SK-N-SH (cell line): Measurements from ENCODE around the gene BRIX1. TPM values are rescaled to one million over a fixed set of nuclear protein-coding genes. Genes with fewer than 3 reads are reported as not detected.

Experiments used
- CTCF ChIA-PET: fragments of 300-600, 350-600 bp; formaldehyde crosslinking; extraction: SDS; loops from one replicate; lab custom pipeline; 2021; lab: Yijun Ruan, JAX
- POLR2A ChIA-PET: fragments of 350-600 bp; sonication (Branson Sonifier 250); formaldehyde crosslinking; extraction: SDS; loops from one replicate; lab custom pipeline; 2020; ENCODE audit warnings: antibody characterized with exemption, inconsistent platforms; lab: Yijun Ruan, JAX
- DNase-seq: peaks from one replicate; pipeline ENCODE4 v3.0.0; 2012
- H2AFZ ChIP-seq: fragments of 200-600 bp; sonication (generic); 2 replicates; pipeline ENCODE4 v1.8.1; 2016; ENCODE audit warnings: antibody characterized with exemption, mild to moderate bottlenecking, low read depth
- H3F3A ChIP-seq: fragments of 200-600 bp; sonication (generic); replicated peaks from 2 replicates; pipeline ENCODE3; 2016; ENCODE audit warnings: antibody characterized with exemption, mild to moderate bottlenecking; ENCODE audit not compliant: insufficient read depth
- H3K27ac ChIP-seq, 2 experiments: fragments of 200-500 bp in 1 of 2; fragments of 200-600 bp in 1 of 2; sonication (Bioruptor generic) in 1 of 2; sonication (generic), shearing (Covaris generic) in 1 of 2; 2 replicates each; pipeline versions ENCODE4 v1.5.1 to v1.6.1; 2014 to 2016; ENCODE audit warnings: low read depth in 2 of 2, inconsistent platforms in 1 of 2, low read length in 1 of 2, mild to moderate bottlenecking in 1 of 2, mixed read lengths in 1 of 2
- H3K27me3 ChIP-seq: fragments of 200-600 bp; sonication (generic), shearing (Covaris generic); 2 replicates; pipeline ENCODE4 v1.6.1; 2016; ENCODE audit warnings: mixed run types; ENCODE audit not compliant: insufficient read depth
- H3K36me3 ChIP-seq, 2 experiments: fragments of 200-500 bp in 1 of 2; fragments of 200-600 bp in 1 of 2; sonication (Bioruptor generic) in 1 of 2; sonication (generic) in 1 of 2; replicated peaks in 1 of 2; 2 replicates each; pipeline versions ENCODE3 to v1.5.1; 2014 to 2016; ENCODE audit warnings: low read length in 1 of 2, mild to moderate bottlenecking in 1 of 2; ENCODE audit not compliant: insufficient read depth in 2 of 2, control insufficient read depth in 1 of 2
- H3K4me1 ChIP-seq, 2 experiments: fragments of 200-500 bp in 1 of 2; fragments of 200-600 bp in 1 of 2; sonication (Bioruptor generic) in 1 of 2; sonication (generic), shearing (Covaris generic) in 1 of 2; 2 replicates each; pipeline versions ENCODE4 v1.5.1 to v1.6.1; 2014 to 2016; ENCODE audit warnings: low read depth in 1 of 2, low read length in 1 of 2, mixed run types in 1 of 2; ENCODE audit not compliant: insufficient read depth in 2 of 2, control insufficient read depth in 1 of 2
- H3K4me2 ChIP-seq: fragments of 200-600 bp; sonication (generic), shearing (Covaris generic); 2 replicates; pipeline ENCODE4 v1.6.1; 2017; ENCODE audit warnings: mixed run types
- H3K4me3 ChIP-seq, 2 experiments: fragments of 200-500 bp in 1 of 2; fragments of 200-600 bp in 1 of 2; sonication (Bioruptor generic) in 1 of 2; sonication (generic), shearing (Covaris generic) in 1 of 2; 2 replicates each; pipeline versions ENCODE4 v1.5.1 to v1.8.1; 2014 to 2016; ENCODE audit warnings: low read depth in 2 of 2, inconsistent platforms in 1 of 2, low read length in 1 of 2, mild to moderate bottlenecking in 1 of 2, mixed read lengths in 1 of 2, moderate library complexity in 1 of 2
- H3K79me2 ChIP-seq: fragments of 200-600 bp; sonication (generic); 2 replicates; pipeline ENCODE4 v1.8.1; 2017; ENCODE audit warnings: mild to moderate bottlenecking; ENCODE audit not compliant: insufficient read depth
- H3K9ac ChIP-seq: fragments of 200-600 bp; sonication (generic); 2 replicates; pipeline ENCODE4 v1.6.1; 2017; ENCODE audit warnings: mixed run types
- H3K9me2 ChIP-seq: fragments of 200-600 bp; sonication (generic); 2 replicates; pipeline ENCODE4 v1.6.1; 2017; ENCODE audit warnings: mixed run types
- H3K9me3 ChIP-seq: fragments of 200-600 bp; sonication (generic); 2 replicates; pipeline ENCODE4 v1.6.1; 2017; ENCODE audit warnings: mixed run types, mild to moderate bottlenecking, moderate library complexity
- H4K20me1 ChIP-seq: fragments of 200-600 bp; sonication (generic); 2 replicates; pipeline ENCODE4 v1.6.1; 2017; ENCODE audit warnings: mild to moderate bottlenecking, mixed run types; ENCODE audit not compliant: insufficient read depth
- CTCF ChIP-seq: fragments of 200-600 bp; sonication (generic); IDR thresholded peaks from 2 replicates; pipeline ENCODE4 v1.6.1; 2017; ENCODE audit warnings: antibody characterized with exemption, mild to moderate bottlenecking, moderate library complexity
- ELF1 ChIP-seq: IDR thresholded peaks from 2 replicates; pipeline ENCODE4 v1.4.0; 2012
- FOXJ3 ChIP-seq: sonication (generic); formaldehyde crosslinking; IDR thresholded peaks from 2 replicates; pipeline ENCODE4 v1.5.1; 2020; ENCODE audit warnings: mild to moderate bottlenecking, missing genetic modification reagents
- GATA2 ChIP-seq: sonication (generic); formaldehyde crosslinking; IDR thresholded peaks from 2 replicates; pipeline ENCODE4 v1.5.0; 2020; ENCODE audit warnings: mild to moderate bottlenecking, missing genetic modification reagents
- NFIC ChIP-seq: IDR thresholded peaks from 2 replicates; pipeline ENCODE4 v1.4.0; 2012; ENCODE audit warnings: borderline replicate concordance
- SMC3 ChIP-seq: IDR thresholded peaks from 2 replicates; pipeline ENCODE4 v1.6.1; 2012; ENCODE audit warnings: low read depth, low read length, improper control_type of control experiment
- WGBS: methylation state at CpG from one replicate; pipeline ENCODE4 v1.1.6; 2017; ENCODE audit warnings: low lambda C conversion rate; 5-methylcytosine and 5-hydroxymethylcytosine counted together
- polyA plus RNA-seq, 3 experiments: library from polyadenylated mRNA; depleted of rRNA; stranded (reverse); fragments of >200 nt; gene quantifications; 2 replicates each; pipeline ENCODE4 v1.2.3, GENCODE V29; 2012
- TF ChIP-seq, protein P1 (sequence below): IDR thresholded peaks from 2 replicates; pipeline ENCODE4 v1.6.1; 2012; ENCODE audit warnings: mild to moderate bottlenecking, low read depth, low read length, moderate library complexity

Gene BRIX1
- polyA plus RNA-seq, 1 of the 3 experiments (the other 2 are of a cell fraction) = 18.4 TPM

DNA sequence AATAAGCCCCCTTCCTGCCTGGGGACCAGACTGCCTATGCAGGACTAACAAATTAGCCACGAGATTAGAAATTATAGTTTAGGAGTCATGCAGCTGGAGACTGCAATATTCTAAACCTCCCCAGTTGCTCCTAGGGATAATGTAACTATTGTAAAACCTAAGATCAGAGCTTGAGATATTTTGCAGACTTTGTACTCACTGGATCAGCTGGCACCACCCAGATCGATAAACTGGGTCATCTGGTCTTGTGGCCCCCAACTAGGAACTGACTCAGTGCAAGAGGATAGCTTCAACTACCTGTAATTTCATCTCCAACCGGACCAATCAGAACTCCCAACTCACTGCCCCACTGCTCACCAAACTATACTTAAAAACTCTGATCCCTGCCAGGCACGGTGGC is 52.0 kb downstream of the BRIX1 start:
- Histone ChIP-seq H3K27ac (no peak overlapping the region), H3K27me3 (no peaks in the 10 kb centered on the region), H3K9me2 (no peaks in the 10 kb centered on the region), H3K9me3 (0 out of 2 replicates have a peak, but pooled peaks cover 6% of the 10 kb centered on the region), H3F3A (no peaks in the 10 kb centered on the region), H3K36me3 (no peaks in the 10 kb centered on the region), H3K9ac (no peak overlapping the region), H3K4me1 (no peaks in the 10 kb centered on the region), H2AFZ (no peak overlapping the region), H3K79me2 (no peaks in the 10 kb centered on the region), H4K20me1 (no peaks in the 10 kb centered on the region), H3K4me3 (no peak overlapping the region), H3K4me2 (no peak overlapping the region)
- CTCF ChIA-PET = interaction anchor here (1.2 kb wide), 1 partner anchor 9 kb away, joined by 4 read pairs; no protein-coding TSS in a partner anchor
- no peak for DNase-seq
- POLR2A ChIA-PET = no interaction called here
- TF ChIP-seq NFIC = no peak
- TF ChIP-seq ELF1 = no peak
- TF ChIP-seq SMC3 = no peak
- no peak for TF ChIP-seq FOXJ3 (CRISPR knock-in tag)
- WGBS = 59% methylated on average over 4 of the region's 4 CpGs

GRCh38 chr5:34968258-34968657 is 52.7 kb downstream of the BRIX1 start:
- Histone ChIP-seq H3F3A (no peaks in the 10 kb centered on the region), H4K20me1 (no peaks in the 10 kb centered on the region), H3K9ac (no peak overlapping the region), H3K9me3 (0 out of 2 replicates have a peak, but pooled peaks cover 6% of the 10 kb centered on the region), H3K79me2 (no peaks in the 10 kb centered on the region), H3K36me3 (no peaks in the 10 kb centered on the region), H3K4me3 (no peak overlapping the region), H3K27ac (no peak overlapping the region), H3K4me1 (no peaks in the 10 kb centered on the region), H3K27me3 (no peaks in the 10 kb centered on the region), H3K9me2 (no peaks in the 10 kb centered on the region), H2AFZ (no peak overlapping the region), H3K4me2 (no peak overlapping the region)
- ChIA-PET CTCF (interaction anchor here (0.9 to 1.2 kb wide), 2 partner anchors 10 to 35 kb away, joined by 3 to 5 read pairs; no protein-coding TSS in a partner anchor), POLR2A (no interaction called here)
- WGBS = 61% methylated on average over 2 of the region's 2 CpGs
- no peak for DNase-seq
- TF ChIP-seq, protein P1, sequence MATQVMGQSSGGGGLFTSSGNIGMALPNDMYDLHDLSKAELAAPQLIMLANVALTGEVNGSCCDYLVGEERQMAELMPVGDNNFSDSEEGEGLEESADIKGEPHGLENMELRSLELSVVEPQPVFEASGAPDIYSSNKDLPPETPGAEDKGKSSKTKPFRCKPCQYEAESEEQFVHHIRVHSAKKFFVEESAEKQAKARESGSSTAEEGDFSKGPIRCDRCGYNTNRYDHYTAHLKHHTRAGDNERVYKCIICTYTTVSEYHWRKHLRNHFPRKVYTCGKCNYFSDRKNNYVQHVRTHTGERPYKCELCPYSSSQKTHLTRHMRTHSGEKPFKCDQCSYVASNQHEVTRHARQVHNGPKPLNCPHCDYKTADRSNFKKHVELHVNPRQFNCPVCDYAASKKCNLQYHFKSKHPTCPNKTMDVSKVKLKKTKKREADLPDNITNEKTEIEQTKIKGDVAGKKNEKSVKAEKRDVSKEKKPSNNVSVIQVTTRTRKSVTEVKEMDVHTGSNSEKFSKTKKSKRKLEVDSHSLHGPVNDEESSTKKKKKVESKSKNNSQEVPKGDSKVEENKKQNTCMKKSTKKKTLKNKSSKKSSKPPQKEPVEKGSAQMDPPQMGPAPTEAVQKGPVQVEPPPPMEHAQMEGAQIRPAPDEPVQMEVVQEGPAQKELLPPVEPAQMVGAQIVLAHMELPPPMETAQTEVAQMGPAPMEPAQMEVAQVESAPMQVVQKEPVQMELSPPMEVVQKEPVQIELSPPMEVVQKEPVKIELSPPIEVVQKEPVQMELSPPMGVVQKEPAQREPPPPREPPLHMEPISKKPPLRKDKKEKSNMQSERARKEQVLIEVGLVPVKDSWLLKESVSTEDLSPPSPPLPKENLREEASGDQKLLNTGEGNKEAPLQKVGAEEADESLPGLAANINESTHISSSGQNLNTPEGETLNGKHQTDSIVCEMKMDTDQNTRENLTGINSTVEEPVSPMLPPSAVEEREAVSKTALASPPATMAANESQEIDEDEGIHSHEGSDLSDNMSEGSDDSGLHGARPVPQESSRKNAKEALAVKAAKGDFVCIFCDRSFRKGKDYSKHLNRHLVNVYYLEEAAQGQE = no peak
- TF ChIP-seq CTCF (no peak), GATA2 (CRISPR knock-in tag) (no peak)
